ENCODE data around the gene GPR3.

- TF ChIP-seq, protein P1, sequence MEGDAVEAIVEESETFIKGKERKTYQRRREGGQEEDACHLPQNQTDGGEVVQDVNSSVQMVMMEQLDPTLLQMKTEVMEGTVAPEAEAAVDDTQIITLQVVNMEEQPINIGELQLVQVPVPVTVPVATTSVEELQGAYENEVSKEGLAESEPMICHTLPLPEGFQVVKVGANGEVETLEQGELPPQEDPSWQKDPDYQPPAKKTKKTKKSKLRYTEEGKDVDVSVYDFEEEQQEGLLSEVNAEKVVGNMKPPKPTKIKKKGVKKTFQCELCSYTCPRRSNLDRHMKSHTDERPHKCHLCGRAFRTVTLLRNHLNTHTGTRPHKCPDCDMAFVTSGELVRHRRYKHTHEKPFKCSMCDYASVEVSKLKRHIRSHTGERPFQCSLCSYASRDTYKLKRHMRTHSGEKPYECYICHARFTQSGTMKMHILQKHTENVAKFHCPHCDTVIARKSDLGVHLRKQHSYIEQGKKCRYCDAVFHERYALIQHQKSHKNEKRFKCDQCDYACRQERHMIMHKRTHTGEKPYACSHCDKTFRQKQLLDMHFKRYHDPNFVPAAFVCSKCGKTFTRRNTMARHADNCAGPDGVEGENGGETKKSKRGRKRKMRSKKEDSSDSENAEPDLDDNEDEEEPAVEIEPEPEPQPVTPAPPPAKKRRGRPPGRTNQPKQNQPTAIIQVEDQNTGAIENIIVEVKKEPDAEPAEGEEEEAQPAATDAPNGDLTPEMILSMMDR (IDR thresholded peaks at IDR 0.05), result no peak
- TF ChIP-seq POLR2AphosphoS5 (IDR thresholded peaks at IDR 0.05) (no peak), EP300 (IDR thresholded peaks at IDR 0.05) (no peak)
These were observed 36.7 kb upstream of the GPR3 start for GRCh38 chr1:27355683-27356082.

All from stomach (tissue), 4 donors.